Fibroblast of pulmonary artery (primary cell): ENCODE measurements around the gene DLGAP1.

Experiments
- DNase-seq: peaks from one replicate; pipeline ENCODE4 v3.0.0-alpha.2; 2010; ENCODE audit warnings: low read depth
- H3K4me3 ChIP-seq: replicated peaks from 2 replicates; pipeline ENCODE4 v1.5.1; 2011; ENCODE audit warnings: low read depth, mild to moderate bottlenecking, control low read depth, low read length, moderate library complexity
- CTCF ChIP-seq: IDR thresholded peaks from 2 replicates; pipeline ENCODE4 v1.5.1; 2011; ENCODE audit warnings: mild to moderate bottlenecking, control low read depth, low read length, inconsistent platforms; ENCODE audit errors: missing control alignments

DLGAP1 gene

GRCh38 chr18:3493501-3494244 lies 961.4 kb downstream of the DLGAP1 start:
- no peak for DNase-seq
- no peak overlapping the region for H3K4me3 ChIP-seq
- no peak for TF ChIP-seq CTCF

GRCh38 chr18:3492721-3493120 lies 962.4 kb downstream of the DLGAP1 start:
- no peak for TF ChIP-seq CTCF
- H3K4me3 ChIP-seq = no peak overlapping the region
- DNase-seq = no peak

- TF ChIP-seq CTCF = no peak
- no peak for DNase-seq
- no peak overlapping the region for H3K4me3 ChIP-seq
These were observed 963.0 kb downstream of the DLGAP1 start for GRCh38 chr18:3491981-3492555.

GRCh38 chr18:3489462-3489861 lies 965.6 kb downstream of the DLGAP1 start:
- no peak for DNase-seq
- no peak for TF ChIP-seq CTCF
- no peak overlapping the region for H3K4me3 ChIP-seq

GRCh38 chr18:3486512-3486911 lies 968.6 kb downstream of the DLGAP1 start:
- H3K4me3 ChIP-seq = no peak overlapping the region
- no peak for TF ChIP-seq CTCF
- no peak for DNase-seq

- no peak for TF ChIP-seq CTCF
- no peak overlapping the region for H3K4me3 ChIP-seq
- DNase-seq = no peak
These were observed 969.7 kb downstream of the DLGAP1 start for GRCh38 chr18:3485153-3486149.
